ENCODE data around the gene MYO3B.
"Not testable (repeated sequence)": the region's sequence is repeated elsewhere in the genome, so short reads cannot be mapped to it uniquely, and the experiment has no call there.

Gene MYO3B

GRCh38 chr2:170163411-170164065 lies 14.4 kb upstream of the MYO3B start:
- no peak for DNase-seq

GRCh38 chr2:170165129-170165528 lies 12.8 kb upstream of the MYO3B start:
- no peak for DNase-seq

DNA sequence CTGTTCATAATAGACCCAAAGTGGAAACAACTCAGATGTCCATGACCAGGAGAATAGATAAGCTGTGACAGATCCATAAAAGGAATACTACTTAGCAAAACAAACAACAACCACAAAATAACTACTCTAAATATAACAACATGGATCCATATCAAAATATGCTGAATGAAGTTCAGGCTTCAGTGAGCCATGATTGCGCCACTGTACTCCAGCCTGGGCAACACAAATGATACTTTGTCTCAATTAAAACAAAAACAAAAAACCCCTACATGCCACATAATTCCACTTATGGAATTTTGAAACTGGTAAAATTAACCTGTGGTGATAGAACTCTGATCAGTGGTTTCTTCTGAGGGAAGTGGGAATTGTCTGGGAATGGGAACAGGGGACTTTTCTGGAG lies 11.2 kb upstream of the MYO3B start:
- no peak for DNase-seq

DNA sequence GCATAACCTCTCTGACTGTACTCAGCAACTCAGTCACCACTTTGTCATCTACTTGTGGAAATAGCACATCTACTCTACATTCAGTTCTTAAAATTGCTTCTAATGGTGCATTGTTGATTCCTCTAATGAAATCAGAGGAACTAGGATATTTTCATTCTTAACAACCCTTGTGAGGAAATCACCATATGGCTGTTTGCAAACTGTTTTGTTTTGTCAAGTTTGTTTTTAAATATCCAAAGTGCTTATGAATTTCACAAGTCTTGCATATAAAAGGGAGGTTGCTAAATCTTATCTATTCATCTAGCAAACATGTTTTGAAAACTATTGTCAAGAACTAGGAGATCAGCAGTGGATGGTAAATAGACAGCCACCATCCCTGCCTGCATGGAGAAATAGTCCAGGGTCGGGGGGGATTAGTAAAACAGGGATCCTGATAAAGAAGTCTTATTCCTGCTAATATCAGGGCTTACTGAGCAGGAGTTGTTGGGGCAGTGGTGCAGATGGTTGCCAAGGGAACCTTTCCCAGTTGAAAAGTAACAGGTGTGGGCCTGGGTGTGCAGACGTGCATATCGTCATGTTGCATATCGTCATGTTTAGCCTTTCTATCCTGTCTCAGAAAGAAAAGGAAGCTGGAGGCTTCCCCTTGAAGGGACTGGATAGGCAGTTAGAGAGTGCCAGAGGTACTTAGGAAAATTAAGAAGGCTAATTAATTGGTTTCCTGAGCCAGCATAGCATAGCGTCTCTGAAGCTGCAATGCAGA lies 7.5 kb upstream of the MYO3B start:
- DNase-seq: no peak

GRCh38 chr2:170176212-170176611 lies 1.7 kb upstream of the MYO3B start:
- DNase-seq: no peak

- DNase-seq: no peak
Measured at GRCh38 chr2:170180031-170180566, 2.2 kb downstream of the MYO3B start.

- DNase-seq: no peak
Measured at GRCh38 chr2:170181602-170182001, 3.7 kb downstream of the MYO3B start.

- no peak for DNase-seq
Measured at GRCh38 chr2:170185319-170185718, 7.4 kb downstream of the MYO3B start.

DNA sequence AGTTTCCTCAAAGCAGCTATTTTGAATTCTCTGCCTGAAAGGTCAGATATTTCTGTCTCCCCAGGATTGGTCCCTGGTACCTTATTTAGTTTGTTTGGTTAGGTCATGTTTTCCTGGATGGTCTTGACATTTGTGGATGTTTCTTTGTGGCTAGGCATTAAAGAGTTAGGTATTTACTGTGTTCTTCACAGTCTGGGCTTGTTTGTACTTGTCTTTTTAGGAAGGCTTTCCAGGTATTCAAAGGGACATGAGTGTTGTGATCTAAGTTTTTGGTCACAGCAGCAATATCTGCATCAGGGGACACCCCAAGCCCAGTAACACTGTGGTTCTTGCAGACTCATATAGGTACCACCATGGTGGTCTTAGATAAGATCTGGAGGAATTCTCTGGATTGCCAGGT lies 11.8 kb downstream of the MYO3B start:
- DNase-seq: no peak

GRCh38 chr2:170190172-170190571 lies 12.2 kb downstream of the MYO3B start:
- DNase-seq: no peak

DNA sequence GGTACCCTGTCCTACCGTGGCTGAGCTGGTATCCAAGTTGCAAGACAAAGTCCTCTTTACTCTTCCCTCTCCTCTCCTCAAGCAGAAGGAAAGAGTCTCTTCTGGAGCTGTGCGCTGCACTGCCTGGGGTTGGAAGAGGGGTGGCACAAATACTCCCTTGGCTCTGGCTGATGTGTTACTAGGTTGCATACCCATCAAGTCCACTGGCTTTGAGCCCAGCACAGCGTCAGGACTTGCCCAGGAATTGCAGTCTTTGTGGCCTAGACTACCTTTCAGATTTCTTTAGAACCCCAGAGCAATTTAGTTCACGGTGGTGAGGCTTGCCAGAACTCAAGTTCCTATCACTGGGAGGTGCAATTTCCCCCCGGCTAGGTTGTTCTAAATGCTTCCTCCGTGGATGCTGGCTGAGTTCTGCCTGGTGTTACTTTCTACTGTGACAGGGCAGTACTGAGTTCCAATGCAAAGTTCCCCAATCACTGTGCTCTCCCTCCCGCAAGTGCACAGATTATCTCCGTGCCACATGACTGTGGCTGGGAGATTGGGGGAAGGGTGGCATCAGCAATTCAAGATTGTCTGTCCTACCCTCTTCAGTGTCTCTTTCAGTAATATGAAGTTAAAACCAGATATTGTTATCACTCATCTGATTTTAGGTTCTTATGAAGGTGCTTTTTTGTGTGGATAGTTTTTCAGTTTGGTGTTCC lies 13.4 kb downstream of the MYO3B start:
- no peak for DNase-seq

DNA sequence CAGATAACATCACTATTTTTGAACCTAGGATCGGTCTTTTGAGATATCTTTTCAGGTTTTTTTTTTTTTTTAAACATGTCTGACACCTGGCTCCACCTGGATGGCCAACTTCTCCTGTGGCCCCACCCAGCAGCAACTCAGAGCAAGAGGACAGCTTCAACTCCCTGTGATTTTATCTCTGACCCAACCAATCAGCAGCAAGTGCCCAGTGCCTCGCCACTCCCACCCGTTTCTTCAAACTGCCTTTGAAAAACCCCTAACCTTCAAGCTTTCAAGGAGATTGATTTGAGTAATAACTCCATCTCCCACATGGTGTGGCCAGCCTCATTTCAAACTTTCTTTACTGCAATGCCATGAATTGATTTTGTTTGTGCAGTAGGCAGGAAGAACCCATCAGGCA lies 19.0 kb downstream of the MYO3B start:
- no peak for DNase-seq

DNA sequence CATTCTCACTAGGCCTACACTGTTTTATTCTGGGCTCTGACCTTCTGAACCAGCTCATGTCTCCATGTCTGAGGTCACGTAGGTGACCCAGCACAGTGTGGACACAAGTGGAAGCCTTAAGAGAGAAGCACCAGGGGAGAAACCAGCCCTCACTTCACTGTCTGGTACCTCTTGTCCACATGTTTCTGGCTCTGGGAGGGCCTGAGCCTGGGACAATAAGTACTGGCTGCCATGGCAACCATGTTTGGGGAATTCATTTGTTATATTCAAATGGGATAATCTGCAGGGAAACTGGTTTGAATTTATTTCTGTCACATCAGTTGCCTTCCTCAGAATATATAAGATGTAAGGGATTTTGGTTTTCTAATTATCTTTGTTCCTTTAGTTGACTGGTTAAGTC lies 23.3 kb downstream of the MYO3B start:
- no peak for DNase-seq

DNA sequence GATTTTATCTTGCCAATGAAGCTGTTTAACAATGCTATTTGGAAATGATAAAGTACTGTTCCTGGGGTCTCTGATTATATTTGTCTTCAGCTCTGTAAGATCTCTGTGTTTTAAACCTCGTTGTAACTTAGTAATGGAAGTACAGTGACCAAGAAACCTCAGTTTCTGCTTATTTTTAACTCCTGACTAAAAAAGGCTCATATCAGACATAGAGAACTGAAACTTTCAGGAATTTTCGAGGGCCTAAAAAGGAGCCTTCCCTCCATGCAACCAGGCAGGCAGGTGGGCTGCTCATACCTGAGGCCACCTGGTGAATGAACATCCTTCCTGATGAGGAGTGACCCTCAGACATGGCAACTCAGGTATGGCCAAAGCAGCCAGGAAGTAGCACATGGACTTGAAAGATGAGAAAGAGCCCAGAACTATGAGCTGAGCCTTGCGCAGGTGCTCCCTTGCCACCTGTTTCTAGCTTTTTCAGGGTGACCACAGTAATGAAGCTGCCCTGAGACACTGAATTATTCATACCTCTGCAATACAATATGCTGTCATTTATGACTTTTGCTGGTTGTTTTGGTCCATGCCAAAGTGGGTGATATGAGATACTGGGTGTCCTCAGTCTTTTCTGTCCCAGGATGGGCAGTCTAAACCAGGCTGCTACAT lies 23.9 kb downstream of the MYO3B start:
- DNase-seq: no peak

GRCh38 chr2:170202437-170202836 lies 24.5 kb downstream of the MYO3B start:
- DNase-seq: no peak

- DNase-seq: no peak
Measured at GRCh38 chr2:170204298-170204951, 26.5 kb downstream of the MYO3B start.

DNA sequence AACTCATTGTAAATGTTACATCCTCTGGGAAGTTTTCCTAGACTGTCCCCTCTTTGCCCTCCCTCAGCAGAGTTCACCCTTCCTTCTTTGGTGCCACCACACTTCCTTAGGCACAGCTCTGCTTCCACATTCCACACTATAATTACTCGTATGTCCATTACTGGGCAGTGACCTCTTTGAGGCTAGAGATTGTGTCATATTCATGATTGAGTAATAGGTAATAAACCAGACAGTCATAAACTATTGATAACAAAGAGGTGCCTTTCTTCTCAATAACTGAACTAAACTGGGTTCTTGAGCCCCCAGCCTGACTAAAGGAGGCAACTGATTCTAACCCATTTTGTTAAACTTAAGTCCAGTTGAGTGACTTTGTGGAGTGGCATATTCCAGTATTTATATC lies 28.3 kb downstream of the MYO3B start:
- DNase-seq: no peak

DNA sequence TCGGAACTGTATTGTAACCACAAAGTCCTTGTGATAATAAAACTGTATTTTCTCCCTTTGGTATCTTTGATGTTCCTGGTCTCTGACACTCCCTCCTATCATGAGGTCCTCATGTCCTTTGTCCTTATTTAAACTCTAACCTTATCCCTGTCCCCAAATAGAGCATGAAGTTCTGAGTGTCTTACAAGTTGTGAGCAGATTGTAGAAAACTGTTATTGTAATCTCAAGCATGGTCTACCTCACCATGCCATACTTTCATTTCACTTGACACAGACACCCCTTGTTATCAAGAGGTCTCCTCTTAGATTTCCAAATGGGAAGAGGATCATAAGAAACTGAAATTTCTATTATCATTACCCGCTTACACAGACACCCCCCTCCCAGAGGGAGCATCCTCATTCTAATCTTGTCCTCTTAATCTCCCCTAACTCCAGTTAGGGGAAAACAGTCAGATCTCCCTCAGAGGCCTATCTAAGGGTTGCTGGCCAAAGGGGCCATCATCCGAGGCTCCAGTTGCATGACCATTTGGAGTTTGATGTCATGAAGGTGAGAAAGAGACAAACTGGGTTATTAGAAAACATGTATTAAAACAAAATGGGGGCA lies 29.0 kb downstream of the MYO3B start:
- no peak for DNase-seq

DNA sequence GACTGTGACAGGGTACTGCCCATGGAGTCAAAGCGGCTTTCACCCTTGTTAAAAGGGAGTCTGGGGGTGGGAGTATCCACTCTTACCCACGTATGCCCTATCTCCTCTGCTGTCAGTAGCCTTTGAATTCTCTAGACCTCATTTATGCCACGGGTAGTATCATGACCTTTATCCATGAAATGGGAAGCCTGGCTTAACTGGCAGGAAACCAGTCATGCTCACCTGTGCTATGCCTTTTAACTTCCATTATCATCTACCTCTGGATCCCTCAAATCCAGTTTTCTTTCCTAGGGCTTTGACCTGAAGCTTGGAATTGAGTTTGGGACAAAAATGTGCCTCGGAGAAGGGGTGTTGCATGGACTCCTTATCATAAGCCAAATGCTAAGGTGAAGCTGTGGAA lies 30.0 kb downstream of the MYO3B start:
- DNase-seq: no peak

GRCh38 chr2:170208967-170209366 lies 31.0 kb downstream of the MYO3B start:
- DNase-seq: no peak

DNA sequence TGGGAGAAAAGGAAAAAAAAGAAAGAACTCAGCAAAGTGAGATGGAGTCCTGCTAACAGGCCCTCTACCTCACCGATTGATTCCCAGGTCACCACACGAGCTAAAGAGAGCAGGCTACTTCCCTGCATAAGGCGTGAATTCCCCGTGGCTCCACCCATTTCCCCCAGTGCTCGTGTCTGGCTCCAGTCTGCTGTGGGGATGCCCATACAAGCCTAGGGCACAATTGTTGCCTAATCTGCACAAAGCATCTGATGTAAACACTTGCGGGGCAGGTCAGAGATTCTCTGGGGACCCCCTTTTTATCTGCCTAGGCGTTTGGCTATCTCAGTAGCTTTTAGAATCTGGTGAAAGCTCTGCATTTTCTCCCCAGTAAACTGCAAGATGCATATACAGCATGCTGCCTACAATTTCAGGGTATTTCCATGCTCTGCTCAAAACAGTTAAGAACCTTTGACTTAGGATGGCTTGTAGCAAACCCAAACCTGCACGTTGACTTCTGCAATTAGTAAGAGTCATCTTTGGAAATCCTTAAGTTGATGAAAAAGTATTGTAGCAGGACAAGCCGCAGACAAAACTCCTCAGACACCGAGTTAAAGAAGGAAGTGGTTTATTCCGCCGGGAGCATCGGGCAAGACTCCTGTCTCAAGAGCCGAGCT lies 34.8 kb downstream of the MYO3B start:
- no peak for DNase-seq

DNA sequence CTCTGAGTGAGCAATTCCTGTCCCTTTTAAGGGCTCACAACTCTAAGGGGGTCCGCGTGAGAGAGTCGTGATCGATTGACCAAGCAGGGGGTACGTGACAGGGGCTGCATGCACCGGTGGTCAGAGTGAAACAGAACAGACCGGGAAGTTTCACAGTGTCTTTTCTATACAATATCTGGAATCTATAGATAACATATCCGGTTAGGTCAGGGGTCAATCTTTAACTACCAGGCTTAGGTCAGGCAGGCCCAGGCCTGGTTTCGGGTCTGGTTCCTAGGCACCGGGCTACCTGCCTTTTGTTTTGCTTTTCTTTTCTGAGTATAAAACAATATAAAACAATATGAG lies 35.3 kb downstream of the MYO3B start:
- not testable (repeated sequence) for DNase-seq
